ENCODE results near the gene PRDM2.

- TF ChIP-seq, protein P1, sequence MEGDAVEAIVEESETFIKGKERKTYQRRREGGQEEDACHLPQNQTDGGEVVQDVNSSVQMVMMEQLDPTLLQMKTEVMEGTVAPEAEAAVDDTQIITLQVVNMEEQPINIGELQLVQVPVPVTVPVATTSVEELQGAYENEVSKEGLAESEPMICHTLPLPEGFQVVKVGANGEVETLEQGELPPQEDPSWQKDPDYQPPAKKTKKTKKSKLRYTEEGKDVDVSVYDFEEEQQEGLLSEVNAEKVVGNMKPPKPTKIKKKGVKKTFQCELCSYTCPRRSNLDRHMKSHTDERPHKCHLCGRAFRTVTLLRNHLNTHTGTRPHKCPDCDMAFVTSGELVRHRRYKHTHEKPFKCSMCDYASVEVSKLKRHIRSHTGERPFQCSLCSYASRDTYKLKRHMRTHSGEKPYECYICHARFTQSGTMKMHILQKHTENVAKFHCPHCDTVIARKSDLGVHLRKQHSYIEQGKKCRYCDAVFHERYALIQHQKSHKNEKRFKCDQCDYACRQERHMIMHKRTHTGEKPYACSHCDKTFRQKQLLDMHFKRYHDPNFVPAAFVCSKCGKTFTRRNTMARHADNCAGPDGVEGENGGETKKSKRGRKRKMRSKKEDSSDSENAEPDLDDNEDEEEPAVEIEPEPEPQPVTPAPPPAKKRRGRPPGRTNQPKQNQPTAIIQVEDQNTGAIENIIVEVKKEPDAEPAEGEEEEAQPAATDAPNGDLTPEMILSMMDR (IDR thresholded peaks at IDR 0.05; ENCODE audit: low read length) = no peak
- no peak for TF ChIP-seq EZH2 (IDR thresholded peaks at IDR 0.05; ENCODE audit: borderline replicate concordance, low read length)
Observed at GRCh38 chr1:13746342-13746741, 46.4 kb downstream of the PRDM2 start.

Measured in OCI-LY1 (cell line).